Fibroblast of lung (primary cell): ENCODE measurements around the gene MANBA. TPM values are rescaled to one million over a fixed set of nuclear protein-coding genes. Genes with fewer than 3 reads are reported as not detected.
"Not testable (repeated sequence)": the region's sequence is repeated elsewhere in the genome, so short reads cannot be mapped to it uniquely, and the experiment has no call there.

ENCODE experiments used
- DNase-seq, 2 donors: peaks; one replicate each; pipeline versions ENCODE4 v3.0.0 to v3.0.0-alpha.2; 2010; ENCODE audit warnings: low read depth in 2 of 2
- H2AFZ ChIP-seq: 2 replicates; pipeline ENCODE4 v1.5.1; 2012; ENCODE audit warnings: low read length, control low read depth, inconsistent platforms
- H3K27ac ChIP-seq: 2 replicates; pipeline ENCODE4 v1.5.1; 2011; ENCODE audit warnings: low read length, control low read depth; ENCODE audit not compliant: insufficient read depth
- H3K27me3 ChIP-seq: 2 replicates; pipeline ENCODE4 v1.5.1; 2011; ENCODE audit warnings: mild to moderate bottlenecking, low read length; ENCODE audit not compliant: control insufficient read depth, insufficient read depth
- H3K36me3 ChIP-seq: 2 replicates; pipeline ENCODE4 v1.5.1; 2011; ENCODE audit warnings: low read length; ENCODE audit not compliant: control insufficient read depth, insufficient read depth
- H3K4me1 ChIP-seq: 2 replicates; pipeline ENCODE4 v1.5.1; 2011; ENCODE audit warnings: low read length; ENCODE audit not compliant: control insufficient read depth, insufficient read depth; ENCODE audit errors: extremely low read depth
- H3K4me2 ChIP-seq: 2 replicates; pipeline ENCODE4 v1.5.1; 2011; ENCODE audit warnings: low read length, control low read depth; ENCODE audit not compliant: insufficient read depth; ENCODE audit errors: extremely low read depth
- H3K4me3 ChIP-seq, 4 experiments: fragments of 200-600 bp in 1 of 4; sonication (generic) in 1 of 4; replicated peaks in 1 of 4; 2 replicates each; pipeline ENCODE4 v1.5.1; 2011 to 2016; ENCODE audit warnings: low read length in 4 of 4, low read depth in 3 of 4, mild to moderate bottlenecking in 3 of 4, control low read depth in 2 of 4, inconsistent platforms in 1 of 4, mixed read lengths in 1 of 4; ENCODE audit not compliant: insufficient read depth in 1 of 4; ENCODE audit errors: control extremely low read depth in 1 of 4
- H3K79me2 ChIP-seq: 2 replicates; pipeline ENCODE4 v1.5.1; 2012; ENCODE audit warnings: mild to moderate bottlenecking, low read length, inconsistent platforms; ENCODE audit not compliant: control insufficient read depth, insufficient read depth
- H3K9ac ChIP-seq: 2 replicates; pipeline ENCODE4 v1.5.1; 2011; ENCODE audit warnings: mild to moderate bottlenecking, low read length, control low read depth; ENCODE audit not compliant: insufficient read depth
- H3K9me3 ChIP-seq: 2 replicates; pipeline ENCODE4 v1.5.1; 2012; ENCODE audit warnings: low read depth, low read length; ENCODE audit not compliant: control insufficient read depth, insufficient read depth
- H4K20me1 ChIP-seq: 2 replicates; pipeline ENCODE4 v1.5.1; 2011; ENCODE audit warnings: low read length; ENCODE audit not compliant: control insufficient read depth, insufficient read depth; ENCODE audit errors: extremely low read depth
- EZH2 ChIP-seq: IDR thresholded peaks from 2 replicates; pipeline ENCODE4 v1.5.1; 2012; ENCODE audit warnings: low read length, control low read depth, mild to moderate bottlenecking; ENCODE audit errors: missing control alignments
- polyA plus RNA-seq, 2 donors: library from polyadenylated mRNA; depleted of rRNA in 1 of 2; stranded (reverse) in 1 of 2; unstranded in 1 of 2; fragments of >200 nt; gene quantifications; 2 replicates each; pipeline ENCODE4 v1.2.1, GENCODE V29; 2011 to 2012; ENCODE audit warnings: missing spikeins in 1 of 2
- total RNA-seq: library from RNA; depleted of rRNA; stranded (reverse); fragments of >200 nt; gene quantifications from 2 replicates; pipeline ENCODE4 v1.2.1, GENCODE V29; 2014
- TF ChIP-seq, protein P1 (sequence below), 2 donors: IDR thresholded peaks in 1 of 2; conservative IDR thresholded peaks in 1 of 2; 1 replicate in 1 of 2; 2 replicates in 1 of 2; pipeline ENCODE4 v1.5.1; 2011 to 2012; ENCODE audit warnings: low read length in 2 of 2, control low read depth in 1 of 2, inconsistent platforms in 1 of 2, low read depth in 1 of 2, mild to moderate bottlenecking in 1 of 2

The MANBA gene
- total and polyA plus RNA-seq, 2 donors (not counting 1 experiment from before 2014, with no cell fraction given) = 13.4 to 97.9 TPM

DNA sequence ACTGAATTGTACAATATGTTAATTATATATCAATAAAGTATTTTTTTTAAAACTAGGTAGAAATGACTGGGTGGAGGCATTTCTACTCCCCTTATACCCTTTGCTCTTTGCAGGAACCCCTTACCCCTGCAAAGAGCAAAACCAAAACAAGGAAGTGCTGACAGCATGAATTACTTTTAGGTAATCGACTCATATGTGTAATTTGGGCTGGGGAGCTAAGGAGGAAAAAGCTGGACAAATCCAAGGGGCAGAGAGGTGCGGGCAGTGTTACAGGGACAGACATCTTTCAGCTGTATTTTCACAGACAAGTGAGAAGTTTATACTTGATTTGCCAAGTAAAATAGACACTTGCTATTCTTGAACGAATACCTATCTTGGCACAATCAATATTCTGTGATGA, 35.5 kb downstream of the MANBA start:
- no peak for TF ChIP-seq EZH2
- TF ChIP-seq, protein P1, sequence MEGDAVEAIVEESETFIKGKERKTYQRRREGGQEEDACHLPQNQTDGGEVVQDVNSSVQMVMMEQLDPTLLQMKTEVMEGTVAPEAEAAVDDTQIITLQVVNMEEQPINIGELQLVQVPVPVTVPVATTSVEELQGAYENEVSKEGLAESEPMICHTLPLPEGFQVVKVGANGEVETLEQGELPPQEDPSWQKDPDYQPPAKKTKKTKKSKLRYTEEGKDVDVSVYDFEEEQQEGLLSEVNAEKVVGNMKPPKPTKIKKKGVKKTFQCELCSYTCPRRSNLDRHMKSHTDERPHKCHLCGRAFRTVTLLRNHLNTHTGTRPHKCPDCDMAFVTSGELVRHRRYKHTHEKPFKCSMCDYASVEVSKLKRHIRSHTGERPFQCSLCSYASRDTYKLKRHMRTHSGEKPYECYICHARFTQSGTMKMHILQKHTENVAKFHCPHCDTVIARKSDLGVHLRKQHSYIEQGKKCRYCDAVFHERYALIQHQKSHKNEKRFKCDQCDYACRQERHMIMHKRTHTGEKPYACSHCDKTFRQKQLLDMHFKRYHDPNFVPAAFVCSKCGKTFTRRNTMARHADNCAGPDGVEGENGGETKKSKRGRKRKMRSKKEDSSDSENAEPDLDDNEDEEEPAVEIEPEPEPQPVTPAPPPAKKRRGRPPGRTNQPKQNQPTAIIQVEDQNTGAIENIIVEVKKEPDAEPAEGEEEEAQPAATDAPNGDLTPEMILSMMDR (conservative IDR thresholded peaks at IDR 0.05 in 1 of 2, IDR thresholded peaks at IDR 0.05 in 1 of 2; ENCODE audit: low read depth in 1 of 2, low read length in 2 of 2) = no peak
- Histone ChIP-seq H3K27me3 (no peaks in the 10 kb centered on the region), H3K4me3 (no peak overlapping the region), H3K9ac (no peak overlapping the region), H3K79me2 (no peaks in the 10 kb centered on the region), H3K9me3 (no peaks in the 10 kb centered on the region), H3K4me1 (no peaks in the 10 kb centered on the region), H2AFZ (no peak overlapping the region), H3K36me3 (no peaks in the 10 kb centered on the region), H4K20me1 (no peaks in the 10 kb centered on the region), H3K27ac (no peak overlapping the region), H3K4me2 (no peak overlapping the region)
- no peak for DNase-seq

DNA sequence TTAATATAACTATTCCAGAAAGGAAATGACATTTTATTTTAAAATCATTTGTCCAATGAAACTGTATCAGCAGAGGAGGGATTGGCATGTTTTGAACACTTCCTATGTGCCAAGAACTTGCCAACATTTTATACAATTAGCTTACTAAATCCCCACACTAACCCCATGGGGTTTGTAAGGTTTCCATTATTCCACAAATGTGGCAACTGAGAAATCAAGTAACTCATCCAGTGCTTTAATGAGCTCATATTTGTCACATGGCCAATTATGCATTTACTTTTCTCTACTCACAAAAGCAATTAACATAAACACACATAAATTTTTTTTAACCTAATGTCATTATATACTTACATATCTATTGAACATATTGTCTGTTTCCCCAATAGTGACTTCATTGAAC, 37.3 kb downstream of the MANBA start:
- Histone ChIP-seq H2AFZ (no peak overlapping the region), H3K27ac (no peak overlapping the region), H3K36me3 (no peaks in the 10 kb centered on the region), H3K9me3 (no peaks in the 10 kb centered on the region), H4K20me1 (no peaks in the 10 kb centered on the region), H3K4me2 (no peak overlapping the region), H3K27me3 (no peaks in the 10 kb centered on the region), H3K79me2 (no peaks in the 10 kb centered on the region), H3K4me3 (no peak overlapping the region), H3K4me1 (no peaks in the 10 kb centered on the region), H3K9ac (no peak overlapping the region)
- TF ChIP-seq, protein P1 (conservative IDR thresholded peaks at IDR 0.05 in 1 of 2, IDR thresholded peaks at IDR 0.05 in 1 of 2; ENCODE audit: low read depth in 1 of 2, low read length in 2 of 2) = no peak
- no peak for TF ChIP-seq EZH2
- DNase-seq = no peak

DNA sequence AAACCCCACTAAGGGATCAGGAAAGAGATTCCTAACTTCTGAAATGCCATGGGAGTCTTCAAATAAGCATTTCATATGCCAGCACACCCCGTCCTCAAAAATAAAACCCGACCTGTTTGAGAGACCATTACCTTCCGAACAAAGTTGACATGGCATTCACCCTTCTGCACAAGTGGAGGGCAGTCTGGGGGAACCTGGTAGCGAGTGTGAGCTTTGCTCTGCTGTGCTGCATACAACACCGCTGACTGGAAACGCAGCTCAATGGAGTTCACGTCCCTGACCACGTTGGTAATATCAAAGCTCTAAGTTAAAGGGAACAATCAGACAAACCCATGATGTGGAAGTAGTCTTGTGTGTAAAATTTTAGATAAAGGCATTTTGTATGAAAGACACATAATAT, 38.0 kb downstream of the MANBA start:
- Histone ChIP-seq H3K4me3 (no peak overlapping the region), H3K27me3 (no peaks in the 10 kb centered on the region), H3K9me3 (no peaks in the 10 kb centered on the region), H3K36me3 (no peaks in the 10 kb centered on the region), H4K20me1 (no peaks in the 10 kb centered on the region), H3K4me2 (no peak overlapping the region), H3K9ac (no peak overlapping the region), H2AFZ (no peak overlapping the region), H3K27ac (no peak overlapping the region), H3K4me1 (no peaks in the 10 kb centered on the region), H3K79me2 (no peaks in the 10 kb centered on the region)
- no peak for DNase-seq
- TF ChIP-seq EZH2 = no peak
- TF ChIP-seq, protein P1 (conservative IDR thresholded peaks at IDR 0.05 in 1 of 2, IDR thresholded peaks at IDR 0.05 in 1 of 2; ENCODE audit: low read depth in 1 of 2, low read length in 2 of 2) = no peak

DNA sequence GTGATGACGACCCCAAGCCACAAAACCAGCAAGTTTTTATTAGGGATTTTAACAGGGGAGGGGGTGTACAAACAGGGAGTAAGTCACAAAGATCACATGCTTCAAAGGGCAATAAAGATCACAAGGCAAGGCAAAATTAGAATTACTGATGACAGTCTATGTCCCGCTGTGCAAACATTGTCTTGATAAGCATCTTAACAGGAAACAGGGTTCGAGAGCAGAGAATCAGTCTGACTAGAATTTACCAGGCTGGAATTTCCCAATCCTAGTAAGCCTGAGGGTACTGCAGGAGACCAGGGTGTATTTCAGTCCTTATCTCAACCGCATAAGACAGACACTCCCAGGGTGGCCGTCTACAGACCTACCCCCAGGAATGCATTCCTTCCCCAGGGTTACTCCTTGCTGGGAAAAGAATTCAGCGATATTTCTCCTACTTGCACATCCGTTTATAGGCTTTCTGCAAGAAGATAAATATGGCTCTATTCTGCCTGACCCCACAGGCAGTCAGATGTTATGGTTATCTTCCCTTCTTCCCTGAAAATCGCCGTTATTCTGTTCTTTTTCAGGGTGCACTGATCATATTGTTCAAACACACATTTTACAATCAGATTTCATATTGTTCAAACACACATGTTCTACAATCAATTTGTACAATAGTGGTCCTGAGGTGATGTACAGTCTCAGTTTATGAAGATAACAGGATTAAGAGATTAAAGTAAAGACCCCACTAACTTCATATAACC, 41.8 kb downstream of the MANBA start:
- not testable (repeated sequence) for H3K4me2 ChIP-seq, H3K9ac ChIP-seq, H3K4me3 ChIP-seq, H3K27ac ChIP-seq, H3K9me3 ChIP-seq, H4K20me1 ChIP-seq, H3K79me2 ChIP-seq, H3K4me1 ChIP-seq, H3K27me3 ChIP-seq, H2AFZ ChIP-seq, H3K36me3 ChIP-seq
- DNase-seq = peak in 1 of 2 donors; percentile 18
